ENCODE data around the gene CFLAR.
"Not testable (repeated sequence)": the region's sequence is repeated elsewhere in the genome, so short reads cannot be mapped to it uniquely, and the experiment has no call there.

The CFLAR gene

GRCh38 chr2:201132518-201132917 is 16.6 kb downstream of the CFLAR start:
- TF ChIP-seq, protein P1, sequence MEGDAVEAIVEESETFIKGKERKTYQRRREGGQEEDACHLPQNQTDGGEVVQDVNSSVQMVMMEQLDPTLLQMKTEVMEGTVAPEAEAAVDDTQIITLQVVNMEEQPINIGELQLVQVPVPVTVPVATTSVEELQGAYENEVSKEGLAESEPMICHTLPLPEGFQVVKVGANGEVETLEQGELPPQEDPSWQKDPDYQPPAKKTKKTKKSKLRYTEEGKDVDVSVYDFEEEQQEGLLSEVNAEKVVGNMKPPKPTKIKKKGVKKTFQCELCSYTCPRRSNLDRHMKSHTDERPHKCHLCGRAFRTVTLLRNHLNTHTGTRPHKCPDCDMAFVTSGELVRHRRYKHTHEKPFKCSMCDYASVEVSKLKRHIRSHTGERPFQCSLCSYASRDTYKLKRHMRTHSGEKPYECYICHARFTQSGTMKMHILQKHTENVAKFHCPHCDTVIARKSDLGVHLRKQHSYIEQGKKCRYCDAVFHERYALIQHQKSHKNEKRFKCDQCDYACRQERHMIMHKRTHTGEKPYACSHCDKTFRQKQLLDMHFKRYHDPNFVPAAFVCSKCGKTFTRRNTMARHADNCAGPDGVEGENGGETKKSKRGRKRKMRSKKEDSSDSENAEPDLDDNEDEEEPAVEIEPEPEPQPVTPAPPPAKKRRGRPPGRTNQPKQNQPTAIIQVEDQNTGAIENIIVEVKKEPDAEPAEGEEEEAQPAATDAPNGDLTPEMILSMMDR (conservative IDR thresholded peaks at IDR 0.05) = no peak
- H3K27ac ChIP-seq = no peak overlapping the region

DNA sequence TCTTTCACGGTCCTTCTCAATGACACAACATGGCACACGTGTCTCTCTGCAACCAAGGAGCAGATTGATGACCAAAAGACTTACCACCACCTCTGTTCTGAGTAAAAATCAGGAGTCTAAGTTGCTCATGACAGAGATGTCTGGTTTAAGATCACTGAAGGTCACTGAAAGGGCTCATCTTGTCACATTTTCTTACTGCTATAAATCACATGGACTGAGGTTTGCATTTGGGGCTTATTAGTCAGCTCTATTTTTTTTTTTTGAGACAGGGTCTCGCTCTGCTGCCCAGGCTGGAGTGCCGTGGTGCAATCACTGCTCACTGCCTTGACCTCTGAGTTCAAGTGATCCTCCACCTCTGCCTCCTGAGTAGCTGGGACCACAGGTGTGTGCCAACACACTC is 19.4 kb downstream of the CFLAR start:
- H3K27ac ChIP-seq = no peak overlapping the region
- TF ChIP-seq, protein P1 (conservative IDR thresholded peaks at IDR 0.05) = no peak

GRCh38 chr2:201136889-201137321 is 20.9 kb downstream of the CFLAR start:
- TF ChIP-seq, protein P1 (conservative IDR thresholded peaks at IDR 0.05) = no peak
- no peak overlapping the region for H3K27ac ChIP-seq

DNA sequence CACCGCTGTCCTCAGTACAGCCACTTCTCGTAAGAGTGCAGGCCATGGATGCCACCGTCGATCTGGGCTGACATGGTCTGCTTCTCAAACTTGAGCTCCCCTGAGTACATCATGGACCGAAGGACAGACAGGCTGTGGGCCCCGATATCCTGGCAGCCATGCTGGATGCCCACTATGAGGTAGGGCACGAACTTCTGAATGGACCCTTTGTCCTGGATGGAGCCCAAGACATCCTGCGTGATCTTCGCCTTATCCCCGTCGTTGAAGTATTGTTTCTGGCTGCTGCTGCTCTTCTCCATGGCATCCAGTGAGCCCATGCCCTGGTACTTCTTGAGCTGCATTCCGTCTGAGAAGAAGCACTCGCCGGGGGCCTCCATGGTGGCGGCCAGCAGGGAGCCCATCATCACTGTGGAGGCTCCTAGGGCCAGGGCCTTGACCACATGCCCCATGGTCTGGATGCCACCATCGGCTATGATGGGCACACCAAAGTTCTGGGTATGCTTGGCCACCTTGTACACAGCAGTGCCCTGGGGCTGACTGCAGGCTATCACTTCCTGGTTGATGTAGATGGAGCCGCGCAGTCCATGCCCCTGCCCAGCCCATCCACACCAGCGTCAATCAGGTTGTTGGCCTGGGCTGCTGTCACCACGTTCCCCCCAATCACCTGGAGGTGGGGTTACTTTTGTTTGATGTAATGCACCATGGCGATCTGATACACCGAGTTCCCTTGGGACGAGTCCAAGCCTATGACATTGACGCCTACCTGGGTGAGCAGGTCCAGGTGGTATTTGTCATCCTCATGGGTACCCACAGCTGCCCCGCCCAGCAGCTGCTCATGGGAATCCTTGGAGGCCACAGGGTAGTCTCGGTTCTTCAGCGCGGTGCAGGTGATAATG is 21.8 kb downstream of the CFLAR start:
- H3K27ac ChIP-seq = no peak overlapping the region
- TF ChIP-seq, protein P1 (conservative IDR thresholded peaks at IDR 0.05) = no peak

GRCh38 chr2:201138401-201138970 is 22.5 kb downstream of the CFLAR start:
- TF ChIP-seq, protein P1 (conservative IDR thresholded peaks at IDR 0.05) = no peak
- H3K27ac ChIP-seq = no peak overlapping the region

DNA sequence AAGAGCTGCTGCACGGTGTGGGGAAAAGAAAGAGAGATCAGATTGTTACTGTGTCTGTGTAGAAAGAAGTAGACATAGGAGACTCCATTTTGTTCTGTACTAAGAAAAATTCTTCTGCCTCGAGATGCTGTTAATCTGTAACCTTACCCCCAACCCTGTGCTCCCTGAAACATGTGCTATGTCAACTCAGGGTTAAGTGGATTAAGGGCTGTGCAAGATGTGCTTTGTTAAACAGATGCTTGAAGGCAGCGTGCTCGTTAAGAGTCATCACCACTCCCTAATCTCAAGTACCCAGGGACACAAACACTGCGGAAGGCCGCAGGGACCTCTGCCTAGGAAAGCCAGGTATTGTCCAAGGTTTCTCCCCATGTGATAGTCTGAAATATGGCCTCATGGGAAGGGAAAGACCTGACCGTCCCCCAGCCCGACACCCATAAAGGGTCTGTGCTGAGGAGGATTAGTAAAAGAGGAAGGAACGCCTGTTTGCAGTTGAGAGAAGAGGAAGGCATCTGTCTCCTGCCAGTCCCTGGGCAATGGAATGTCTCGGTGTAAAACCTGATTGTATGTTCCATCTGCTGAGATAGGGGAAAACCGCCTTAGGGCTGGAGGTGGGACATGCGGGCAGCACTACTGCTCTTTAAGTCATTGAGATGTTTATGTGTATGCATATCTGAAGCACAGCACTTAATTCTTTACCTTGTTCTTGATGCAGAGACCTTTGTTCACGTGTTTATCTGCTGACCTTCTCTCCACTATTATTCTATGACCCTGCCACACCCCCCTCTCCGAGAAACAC is 23.2 kb downstream of the CFLAR start:
- H3K27ac ChIP-seq = not testable (repeated sequence)

- H3K27ac ChIP-seq = no peak overlapping the region
- TF ChIP-seq, protein P1 (conservative IDR thresholded peaks at IDR 0.05) = no peak
Observed at GRCh38 chr2:201139836-201140604, 24.1 kb downstream of the CFLAR start.
